GM21619 (cell line): ENCODE data around the gene NMT2.

Source experiments
- ATAC-seq: cut with Tn5 transposase; IDR thresholded peaks from one replicate; pipeline ENCODE4 v1.9.1; 2021; ENCODE audit not compliant: unreplicated experiment

Gene NMT2

DNA sequence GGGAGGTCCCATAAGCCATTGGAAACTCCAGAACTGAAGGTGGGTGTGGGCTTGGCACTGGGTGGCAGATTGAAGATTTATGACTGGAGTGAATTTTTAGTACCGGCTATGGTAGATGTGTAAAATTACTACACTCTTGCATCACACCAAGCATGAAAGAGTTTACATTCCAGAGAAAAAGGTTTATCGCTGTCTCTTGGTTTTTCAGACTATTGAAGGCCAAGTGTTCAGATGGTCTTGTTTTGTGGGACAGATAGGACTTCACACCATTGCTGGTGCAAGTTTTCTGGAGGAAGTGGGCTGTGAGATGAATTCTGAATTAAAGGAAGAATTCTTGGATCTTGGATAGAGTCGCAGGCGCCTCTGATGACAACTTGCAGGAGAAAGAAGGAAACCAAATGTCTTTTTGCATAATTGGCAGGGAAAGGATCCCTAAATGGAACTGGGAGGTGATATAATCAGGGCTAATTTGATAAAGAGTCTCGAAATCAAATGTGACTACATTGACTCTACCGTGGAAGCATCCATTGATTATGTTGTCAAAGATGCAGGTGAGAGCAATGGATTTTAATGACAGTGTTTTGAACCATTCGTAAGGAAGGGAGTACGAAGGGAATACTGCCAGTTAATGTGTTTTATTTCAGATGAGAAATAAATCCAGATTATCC is 14.2 kb upstream of the NMT2 start:
- ATAC-seq = no peak

DNA sequence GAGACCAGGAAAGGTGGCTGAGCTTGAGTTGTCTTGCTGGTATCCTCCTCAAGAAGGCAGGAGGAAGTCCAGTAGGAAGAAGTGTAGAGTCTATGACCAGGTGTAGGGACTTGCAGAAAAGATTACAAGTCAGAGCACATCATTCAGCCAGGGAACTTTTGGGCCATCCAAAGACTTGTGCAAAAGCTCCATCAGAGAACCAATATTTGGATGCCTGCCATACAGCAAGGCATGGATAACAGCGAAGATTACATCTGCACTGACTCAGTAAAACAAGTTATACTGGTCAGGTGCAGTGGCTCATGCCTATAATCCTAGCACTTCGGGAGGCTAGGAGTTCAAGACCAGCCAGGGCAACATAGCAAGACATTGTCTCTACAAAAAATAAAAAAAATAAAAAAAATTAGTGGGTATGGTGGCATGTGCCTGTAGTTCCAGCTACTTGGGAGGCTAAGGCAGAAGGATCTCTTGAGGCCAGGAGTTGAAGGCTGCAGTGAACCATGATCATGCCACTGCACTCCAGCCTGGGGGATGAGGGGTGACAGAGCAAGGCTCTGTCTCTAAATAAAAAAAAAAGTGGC is 13.2 kb upstream of the NMT2 start:
- no peak for ATAC-seq

DNA sequence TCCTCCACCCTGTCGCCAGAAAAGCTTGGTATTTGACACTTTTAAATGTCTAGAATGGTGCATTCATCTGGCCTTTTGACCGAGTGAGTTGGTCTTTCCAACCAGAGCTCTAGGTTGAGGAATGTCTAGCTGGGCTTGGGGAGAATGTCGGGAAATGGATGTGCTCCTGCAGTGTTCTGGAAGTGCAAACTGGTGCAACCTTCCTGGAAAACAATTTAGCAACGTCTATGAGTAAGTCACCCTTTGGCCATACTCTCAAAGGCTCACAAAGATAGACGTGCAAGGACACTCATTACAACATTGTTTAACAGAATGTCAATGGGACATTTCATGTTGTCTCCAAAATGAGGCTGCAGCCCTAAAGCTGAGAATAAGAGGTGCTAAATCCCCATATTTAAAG is 12.2 kb upstream of the NMT2 start:
- no peak for ATAC-seq

DNA sequence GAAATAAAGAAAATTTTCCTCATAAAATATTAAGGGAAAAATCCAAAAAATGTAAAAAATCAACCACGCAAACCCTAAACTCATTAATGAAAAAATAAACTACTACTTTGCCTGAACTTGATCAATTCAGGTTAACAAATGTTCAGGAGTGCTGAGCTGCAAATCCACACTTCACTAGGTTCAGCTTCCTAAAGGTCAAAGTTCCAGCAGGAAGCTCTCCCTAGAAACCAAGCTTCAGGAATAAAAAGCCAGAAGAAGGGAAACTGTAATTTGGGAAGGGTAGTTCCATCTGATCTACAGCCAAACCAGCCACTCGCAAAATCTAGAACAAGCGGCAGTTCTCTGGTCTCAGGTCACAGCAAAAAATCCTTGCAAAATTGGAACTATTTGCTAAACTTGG is 7.8 kb upstream of the NMT2 start:
- ATAC-seq = no peak

DNA sequence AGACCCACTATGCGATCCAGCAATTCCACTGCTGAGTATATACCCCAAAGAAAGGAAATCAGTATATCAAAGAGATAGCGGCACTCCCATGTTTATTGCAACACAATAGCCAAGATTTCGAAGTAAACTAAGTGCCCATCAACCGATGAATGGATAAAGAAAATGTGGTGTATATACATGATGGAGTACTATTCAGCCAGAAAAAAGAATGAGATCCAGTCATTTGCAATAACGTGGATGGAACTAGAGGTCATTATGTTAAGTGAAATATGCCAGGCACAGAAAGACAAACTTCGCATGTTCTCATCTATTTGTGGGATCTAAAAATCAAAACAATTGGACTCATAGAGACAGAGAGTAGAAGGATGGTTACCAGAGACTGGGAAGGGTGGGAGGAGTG is 7.1 kb upstream of the NMT2 start:
- ATAC-seq = no peak

DNA sequence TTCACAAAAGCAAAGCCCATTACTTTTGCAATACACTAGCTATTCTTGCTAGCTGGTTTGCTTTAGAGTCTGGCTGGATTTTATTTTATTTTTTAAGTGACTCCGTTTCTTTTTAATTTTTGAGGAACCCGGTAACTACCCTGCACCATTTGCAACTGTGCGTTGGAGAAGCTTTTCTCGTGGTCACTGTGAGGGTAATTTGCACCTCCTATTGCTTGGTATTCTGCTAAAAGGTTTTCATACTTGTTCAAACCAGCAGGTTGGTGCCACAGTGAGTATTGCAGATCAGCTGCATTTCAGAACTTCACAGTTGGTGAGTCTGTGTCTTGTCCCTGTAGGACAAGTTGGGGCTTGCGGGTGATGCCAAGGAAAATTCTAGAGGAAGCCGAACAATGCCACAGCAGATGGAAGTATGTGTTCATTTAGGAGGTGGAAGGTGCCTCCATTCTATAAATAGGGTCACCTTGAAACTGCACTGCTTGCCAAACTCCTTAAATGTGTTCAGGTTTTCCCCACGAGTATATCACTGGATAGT is 3.9 kb upstream of the NMT2 start:
- no peak for ATAC-seq

DNA sequence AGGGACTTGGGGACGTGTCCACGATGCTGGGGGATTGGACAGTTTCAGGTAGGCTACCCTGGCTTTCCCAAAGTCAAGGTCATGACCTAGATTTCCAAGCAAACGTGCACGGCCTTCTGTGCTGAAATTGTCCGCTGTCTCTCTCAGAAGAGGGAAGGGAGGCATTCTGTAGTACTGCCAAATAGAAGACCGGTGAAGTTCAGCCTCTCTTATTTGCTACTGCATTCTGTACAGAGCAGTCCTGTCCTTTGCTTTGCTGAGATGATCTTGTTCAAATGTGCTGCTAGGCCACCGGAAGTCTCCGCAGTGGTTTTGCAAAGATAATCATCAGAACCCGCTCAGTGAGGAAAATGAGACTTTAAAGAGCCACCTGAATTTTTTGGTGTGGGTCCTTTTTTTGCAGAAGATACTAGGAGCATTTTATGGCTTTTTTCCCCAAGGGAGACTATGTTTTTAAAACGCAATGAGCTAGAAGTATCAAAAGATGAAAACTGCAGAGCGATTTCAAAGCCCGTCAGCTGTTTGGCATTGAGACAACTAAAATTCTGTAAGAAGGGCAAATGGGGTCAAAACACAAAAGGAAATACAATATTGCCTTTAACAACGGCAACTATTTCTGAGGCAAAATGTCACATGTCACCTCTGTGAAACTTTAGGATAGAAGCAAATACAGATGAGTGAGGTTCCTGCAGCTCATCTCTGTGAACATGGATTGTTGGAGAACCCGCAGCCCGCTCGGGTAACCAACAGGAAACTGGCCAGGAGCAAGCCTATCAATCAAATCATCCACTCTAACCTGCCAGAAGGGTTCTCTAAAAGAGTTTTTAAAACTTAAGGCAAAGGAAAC is 1.3 kb upstream of the NMT2 start:
- ATAC-seq = no peak

DNA sequence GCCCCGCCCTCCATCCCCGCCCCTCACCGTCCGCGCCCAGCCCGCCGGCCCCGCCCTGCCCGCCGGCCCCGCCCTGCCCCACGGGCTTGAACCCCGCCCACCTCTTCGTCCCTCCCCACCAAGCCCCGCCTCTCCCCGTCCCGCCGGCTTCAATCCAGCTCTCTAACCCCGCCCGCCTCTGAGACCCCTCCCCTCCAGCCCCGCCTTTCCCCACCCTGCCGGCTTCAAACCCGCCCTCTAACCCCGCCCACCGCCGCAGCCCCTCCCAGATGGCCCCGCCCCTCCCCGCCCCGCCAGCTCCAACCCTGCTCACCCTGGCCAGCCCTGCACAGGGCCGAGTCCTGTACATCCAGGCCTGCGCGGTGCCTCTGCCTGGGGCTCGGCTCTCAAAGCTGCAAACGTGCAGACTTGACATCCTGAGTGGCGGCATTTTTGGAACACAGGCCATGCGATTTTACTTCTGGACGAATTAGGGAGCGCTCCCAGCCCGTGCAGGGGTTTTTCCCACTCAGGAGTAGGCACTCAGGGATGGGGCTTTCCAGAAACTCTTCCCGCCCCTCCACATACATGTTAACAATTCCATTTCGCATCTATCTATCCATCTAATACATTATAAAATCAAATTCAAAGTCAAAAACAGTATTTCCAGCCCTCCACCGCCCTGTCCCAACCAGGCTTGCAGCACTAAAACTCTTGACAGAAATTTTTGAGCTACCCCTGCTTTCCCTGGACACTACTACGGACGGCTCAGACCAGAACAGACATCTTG is 477 bp upstream of the NMT2 start:
- peak; percentile 37 for ATAC-seq

DNA sequence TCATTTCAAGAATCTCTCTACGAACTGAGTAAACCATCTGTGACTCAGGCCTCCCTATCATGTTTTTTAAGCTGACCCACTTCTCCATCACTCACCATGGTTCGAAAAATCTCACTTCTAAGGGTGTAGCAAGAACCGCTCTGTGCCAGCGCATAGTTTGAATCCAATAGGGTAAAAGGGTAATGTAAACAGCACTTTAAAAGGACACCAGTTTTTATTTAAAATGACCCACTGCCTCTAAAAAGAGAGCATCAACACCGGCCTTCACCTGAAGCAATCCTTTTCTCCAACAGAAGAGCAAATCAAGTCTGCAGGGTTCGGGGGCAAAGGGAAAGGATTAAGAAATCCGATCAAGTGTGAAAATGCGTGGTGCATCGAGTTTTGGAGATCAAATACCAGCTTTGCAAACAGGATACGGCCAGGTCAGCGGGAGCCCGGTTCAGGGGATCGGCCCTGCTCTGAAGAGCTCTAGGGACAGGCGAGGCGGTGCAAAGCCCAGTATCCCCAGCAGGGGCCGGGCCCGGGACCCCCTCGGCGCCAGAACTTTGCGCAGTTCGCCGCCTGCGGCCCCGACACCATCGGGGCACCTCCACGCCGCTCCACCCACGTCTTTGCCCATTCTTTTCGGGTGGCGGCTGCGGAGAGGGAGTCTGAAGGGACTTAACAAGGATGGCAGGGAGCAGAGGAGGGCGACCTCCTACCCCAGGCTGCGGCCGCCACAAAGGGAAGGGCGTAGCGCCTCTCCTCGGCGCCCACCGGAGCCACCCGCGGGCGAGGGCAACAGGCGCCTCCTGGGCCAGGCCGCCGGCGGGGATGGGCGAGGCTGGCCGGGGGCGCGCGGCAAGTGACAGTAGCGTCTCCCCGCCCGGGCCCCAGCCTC is 842 bp downstream of the NMT2 start:
- peak; percentile 45 for ATAC-seq

DNA sequence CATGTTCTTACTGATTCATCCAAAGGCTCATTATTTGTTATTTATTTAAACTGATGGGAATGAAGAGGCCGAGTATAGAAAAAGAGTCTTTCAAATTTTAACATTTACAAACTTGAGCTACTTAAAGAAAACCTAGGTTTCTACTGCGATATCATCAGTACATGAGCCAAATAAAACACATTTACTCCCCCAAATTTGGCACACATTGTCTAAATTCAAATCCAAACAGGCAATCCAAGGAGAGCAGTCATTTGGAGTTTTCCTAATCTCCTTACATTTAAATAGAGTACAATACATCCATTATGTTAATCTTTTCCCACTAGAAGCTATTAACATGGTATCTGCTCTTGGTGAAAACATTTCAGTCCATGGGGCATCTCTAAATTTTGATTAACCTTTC is 2.2 kb downstream of the NMT2 start:
- ATAC-seq = no peak

DNA sequence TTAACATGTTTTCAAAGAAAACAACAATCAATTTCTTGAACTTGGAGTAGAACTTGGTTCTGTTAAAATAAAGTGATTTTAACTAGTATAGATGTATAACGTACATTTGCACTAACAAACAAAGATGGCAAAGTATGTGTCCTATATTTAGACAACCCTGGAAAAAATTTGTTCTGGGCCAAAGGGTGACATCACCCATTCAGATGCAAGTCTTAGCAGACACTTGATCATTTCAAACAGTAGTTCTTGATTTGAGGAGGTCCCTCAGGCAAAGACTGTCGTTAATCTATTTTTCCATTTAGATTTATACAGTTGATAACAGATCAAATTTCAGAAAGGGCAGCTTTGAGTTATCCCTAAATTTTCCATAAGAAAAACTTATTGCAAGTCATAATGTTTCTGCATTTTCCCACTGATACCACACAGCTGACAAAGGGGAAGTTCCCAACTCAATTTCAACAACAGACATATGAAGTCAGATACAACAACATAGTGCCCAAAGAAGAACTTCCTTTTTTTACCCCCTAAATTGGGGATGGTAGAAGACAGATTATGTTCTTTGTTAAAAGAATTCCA is 5.2 kb downstream of the NMT2 start:
- ATAC-seq = no peak

DNA sequence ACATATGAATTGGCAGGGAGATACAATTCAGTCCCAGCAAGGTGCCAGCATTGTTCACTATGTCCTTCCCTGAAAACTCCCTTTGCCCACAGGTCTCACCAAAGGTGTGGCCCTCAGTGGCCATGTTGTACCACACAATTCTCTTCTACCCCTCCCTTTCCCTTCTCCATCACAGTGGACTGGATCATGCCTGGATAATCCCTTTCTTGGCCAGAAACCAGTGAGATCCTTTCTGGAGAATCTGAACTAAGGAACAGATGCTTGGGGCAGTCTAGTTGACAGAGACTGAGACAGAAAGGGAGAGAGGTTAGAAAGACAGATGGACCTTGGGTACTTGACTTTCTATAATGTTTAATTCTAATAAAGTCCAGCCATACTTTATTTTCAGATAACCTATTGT is 9.5 kb downstream of the NMT2 start:
- no peak for ATAC-seq

DNA sequence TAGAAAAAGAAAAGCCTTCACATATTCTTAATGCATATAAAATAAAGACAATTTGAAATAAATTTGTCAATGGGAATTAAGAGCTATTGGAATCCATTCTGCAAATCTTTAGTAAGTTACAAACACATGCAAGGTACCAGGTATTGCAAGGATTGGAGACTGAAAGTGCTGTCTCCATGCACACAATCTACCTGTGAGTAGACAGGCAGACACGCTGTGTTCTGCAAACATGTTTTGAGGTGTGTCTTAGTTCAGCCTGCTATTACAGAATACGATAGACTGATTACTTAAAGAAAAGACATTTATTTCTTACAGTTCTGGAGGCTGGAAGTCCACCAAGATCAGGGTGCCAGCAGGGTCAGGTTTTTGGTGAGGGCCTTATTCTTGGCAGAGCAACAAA is 10.0 kb downstream of the NMT2 start:
- ATAC-seq = no peak

DNA sequence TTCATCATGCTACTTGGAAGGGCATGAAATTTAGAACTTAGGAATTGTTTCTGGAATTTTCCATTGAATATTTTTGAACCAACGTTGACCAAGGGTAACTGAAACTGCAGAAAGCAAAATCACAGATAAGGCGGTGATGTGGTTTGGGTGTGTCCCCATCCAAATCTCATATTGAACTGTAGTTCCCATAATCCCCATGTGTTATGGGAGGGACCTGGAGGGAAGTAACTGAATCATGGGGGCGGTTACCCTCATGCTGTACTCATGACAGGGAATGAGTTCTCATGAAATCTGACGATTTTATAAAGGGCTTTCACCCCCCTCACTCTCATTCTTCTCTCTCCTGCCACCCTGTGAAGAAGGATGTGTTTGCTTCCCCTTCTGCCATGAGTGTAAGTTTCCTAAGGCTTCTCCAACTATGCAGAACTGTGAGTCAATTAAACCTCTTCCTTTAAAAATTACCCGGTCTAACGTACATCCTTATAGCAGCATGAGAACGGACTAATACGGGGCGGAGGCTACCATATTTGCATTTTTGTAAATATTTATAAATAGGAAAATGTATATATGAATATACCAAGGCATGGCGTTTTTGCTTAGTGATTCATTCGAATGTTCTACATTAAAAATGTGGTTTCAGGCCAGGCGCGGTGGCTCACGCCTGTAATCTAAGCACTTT is 12.4 kb downstream of the NMT2 start:
- no peak for ATAC-seq

DNA sequence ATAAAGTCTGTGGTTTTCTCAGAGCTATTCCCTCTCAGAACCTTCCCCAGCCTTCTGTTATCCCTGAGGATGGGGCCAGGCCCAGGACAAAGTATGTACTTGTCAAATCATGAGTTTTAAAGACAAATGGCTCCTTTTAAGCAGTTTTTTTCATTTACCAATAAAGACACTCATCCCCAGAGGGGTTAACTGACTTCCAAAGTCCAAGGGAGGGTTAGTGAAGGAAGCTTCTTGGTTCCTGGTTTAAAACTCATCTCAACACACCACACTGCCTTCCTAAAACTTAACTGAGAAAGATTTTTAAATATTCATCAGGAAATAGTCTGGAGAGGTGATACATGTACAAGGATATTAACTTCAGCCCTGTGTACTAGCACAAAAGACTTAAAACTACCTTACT is 15.9 kb downstream of the NMT2 start:
- no peak for ATAC-seq

DNA sequence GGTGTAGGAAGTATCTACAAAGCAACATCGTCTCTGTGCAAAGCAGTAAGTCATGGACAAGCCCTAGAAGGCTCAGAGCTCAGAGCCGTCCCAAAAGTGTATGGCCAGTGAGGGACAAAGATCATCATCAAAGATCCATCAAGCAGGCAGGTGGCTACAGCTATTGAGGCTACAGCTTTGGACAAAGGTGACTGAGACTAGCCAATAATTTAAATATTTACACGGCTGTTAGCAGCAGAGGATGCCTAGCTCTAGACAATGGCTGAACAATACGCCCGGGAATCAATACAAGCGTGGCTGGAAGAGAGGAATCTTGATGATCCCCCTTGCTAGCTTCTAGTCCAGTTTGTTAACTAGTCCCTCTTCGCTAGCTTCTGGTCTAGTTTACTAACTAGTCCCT is 17.9 kb downstream of the NMT2 start:
- no peak for ATAC-seq

DNA sequence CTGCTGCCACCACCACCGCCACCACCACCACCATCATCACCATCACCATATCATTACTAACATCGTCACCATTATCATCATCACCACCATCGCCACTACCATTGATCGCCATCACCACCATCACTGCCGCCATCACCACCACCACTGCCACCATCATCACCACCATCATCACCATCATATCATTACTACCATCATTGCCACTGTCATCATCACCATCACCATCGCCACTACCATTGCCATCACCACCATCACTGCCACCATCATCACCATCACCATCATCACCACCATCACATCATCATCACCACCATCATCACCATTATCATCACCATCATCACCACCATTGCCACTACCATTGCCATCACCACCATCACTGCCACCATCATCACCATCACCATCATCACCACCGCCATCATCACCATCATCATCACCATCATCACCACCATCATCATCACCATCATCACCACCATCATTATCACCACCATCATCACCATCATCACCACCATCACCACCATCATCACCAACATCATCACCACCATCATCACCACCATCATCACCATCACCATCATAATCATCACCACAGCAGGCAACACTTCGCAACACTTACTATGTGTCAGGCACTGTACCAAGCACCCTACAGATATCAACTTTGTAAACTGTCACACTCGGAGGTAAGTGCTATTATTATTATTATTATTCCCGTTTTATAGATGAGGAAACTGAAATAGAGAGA is 19.3 kb downstream of the NMT2 start:
- ATAC-seq = no peak

DNA sequence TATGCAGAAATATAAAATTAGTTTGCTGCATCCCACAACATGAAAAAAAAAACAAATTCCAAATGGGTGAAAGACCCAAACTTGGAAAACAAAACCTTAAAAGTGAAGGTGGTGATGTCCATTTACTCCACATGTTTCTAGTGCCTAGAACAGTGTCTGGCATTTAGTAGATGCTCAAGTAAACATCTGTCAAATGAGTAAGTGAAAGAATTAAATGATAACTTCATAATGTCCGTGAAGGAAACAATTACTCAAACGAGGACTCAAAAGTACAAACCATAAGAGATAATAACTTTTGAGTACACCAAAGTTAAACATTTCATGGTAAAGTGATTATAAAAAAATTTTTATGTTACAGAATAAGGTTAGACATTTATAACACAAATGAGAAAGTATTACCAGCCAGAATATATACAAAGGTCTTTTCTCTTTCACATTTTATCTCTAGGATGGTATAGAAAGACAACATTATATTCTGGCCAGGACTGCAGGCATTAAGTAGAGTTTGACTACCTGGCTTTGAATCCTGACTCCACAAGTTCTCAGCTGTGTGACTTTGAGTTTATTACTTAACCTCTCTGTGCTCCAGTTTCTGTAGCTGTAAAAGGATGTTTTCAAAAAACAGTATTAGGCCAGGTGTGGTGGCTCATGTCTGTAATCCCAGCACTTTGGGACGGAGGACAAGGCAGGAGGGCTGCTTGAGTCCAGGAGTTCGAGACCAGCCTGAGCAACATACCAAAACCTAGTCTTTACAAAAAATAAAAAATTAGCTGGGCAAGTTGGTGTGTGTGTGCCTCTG is 20.7 kb downstream of the NMT2 start:
- no peak for ATAC-seq
